DOHH2 (cell line): ENCODE measurements around the gene LAP3.

Experiments
- CTCF ChIP-seq: fragments of 200-600 bp; sonication (generic); IDR thresholded peaks from one replicate; pipeline ENCODE4 v1.5.1; 2014; ENCODE audit warnings: antibody characterized with exemption, mild to moderate bottlenecking, low read depth, low read length; ENCODE audit not compliant: poor library complexity, severe bottlenecking
- EZH2phosphoT487 ChIP-seq: fragments of 200-600 bp; sonication (generic); IDR thresholded peaks from 2 replicates; pipeline ENCODE4 v1.6.1; 2017; ENCODE audit warnings: borderline replicate concordance, mild to moderate bottlenecking, antibody characterized with exemption, low read length, moderate library complexity, mixed read lengths

- no peak for TF ChIP-seq CTCF
- TF ChIP-seq EZH2phosphoT487, result no peak
These were observed 22.8 kb downstream of the LAP3 start for GRCh38 chr4:17599826-17600225.
